ENCODE measurements around the gene TMEM109.

Gene TMEM109

DNA sequence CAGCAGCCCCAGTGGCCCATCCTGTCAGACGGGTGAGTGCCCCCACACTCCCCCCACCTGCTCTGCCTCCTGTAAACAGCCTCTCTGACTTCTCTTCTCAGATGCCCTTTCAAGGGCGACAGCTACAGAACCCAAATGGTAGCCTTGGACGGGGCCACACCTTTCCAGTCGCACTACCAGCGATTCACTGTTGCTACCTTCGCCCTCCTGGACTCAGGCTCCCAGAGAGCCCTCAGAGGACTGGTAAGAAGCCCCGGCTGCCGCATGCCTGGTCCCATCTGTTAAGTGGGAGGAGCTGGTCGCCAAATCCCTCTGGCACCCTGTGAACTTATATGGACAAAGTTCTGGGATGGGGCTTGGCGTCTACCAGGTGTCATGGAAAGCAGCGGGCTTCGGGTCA is 40.4 kb upstream of the TMEM109 start:
- TF ChIP-seq NFIC (IDR thresholded peaks at IDR 0.05) = no peak
- no peak for TF ChIP-seq ZBTB7A (IDR thresholded peaks at IDR 0.05; ENCODE audit: low read depth)

DNA sequence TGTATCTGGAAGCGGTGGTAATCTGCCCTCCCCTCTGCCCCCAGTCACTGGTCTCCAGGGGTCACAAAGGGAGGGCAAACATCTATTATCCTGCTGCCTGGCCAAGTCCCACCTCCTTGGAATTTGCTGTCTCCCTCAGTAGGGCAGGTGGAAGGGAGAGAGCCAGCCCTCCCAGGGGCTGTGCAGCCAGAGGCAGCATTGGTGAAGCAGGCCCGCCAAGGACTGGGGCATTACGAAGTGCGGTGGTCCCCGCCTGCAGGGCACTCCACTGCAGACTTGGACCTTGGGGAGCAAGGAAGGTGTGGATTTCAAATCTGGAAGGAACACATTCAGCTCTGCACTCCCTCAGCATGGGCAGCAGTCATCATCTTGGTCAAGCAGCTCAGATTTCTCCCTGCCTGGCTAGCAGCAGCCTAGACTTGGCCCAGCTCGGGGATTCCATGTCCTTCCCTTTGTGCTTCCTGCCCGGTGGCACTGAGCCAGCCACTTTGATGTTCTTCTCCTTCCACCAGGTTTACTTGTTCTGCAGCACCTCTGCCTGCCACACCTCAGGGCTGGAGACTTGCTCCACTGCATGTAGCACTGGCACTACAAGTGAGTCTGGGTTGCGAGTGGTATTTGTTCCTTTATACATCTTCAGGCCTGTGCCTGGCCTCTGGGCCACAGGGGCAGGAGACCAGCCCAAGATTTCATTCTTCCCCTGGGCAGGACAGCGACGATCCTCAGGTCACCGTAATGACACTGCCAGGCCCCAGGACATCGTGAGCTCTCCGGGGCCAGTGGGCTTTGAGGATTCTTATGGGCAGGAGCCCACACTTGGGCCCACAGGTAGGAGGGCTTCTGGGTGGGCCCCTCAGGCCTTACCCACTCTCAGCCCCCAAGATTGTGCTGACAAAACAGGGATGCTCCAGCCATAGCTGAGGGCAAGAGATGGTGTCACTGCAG is 39.3 kb upstream of the TMEM109 start:
- TF ChIP-seq NFIC (IDR thresholded peaks at IDR 0.05) (no peak), CEBPB (IDR thresholded peaks at IDR 0.05) (no peak), RAD21 (IDR thresholded peaks at IDR 0.05; ENCODE audit: low read depth) (no peak), TAF1 (IDR thresholded peaks at IDR 0.05; ENCODE audit: low read depth) (no peak), EP300 (IDR thresholded peaks at IDR 0.05; ENCODE audit: borderline replicate concordance) (no peak), TEAD4 (IDR thresholded peaks at IDR 0.05) (no peak)
- TF ChIP-seq, protein P1, sequence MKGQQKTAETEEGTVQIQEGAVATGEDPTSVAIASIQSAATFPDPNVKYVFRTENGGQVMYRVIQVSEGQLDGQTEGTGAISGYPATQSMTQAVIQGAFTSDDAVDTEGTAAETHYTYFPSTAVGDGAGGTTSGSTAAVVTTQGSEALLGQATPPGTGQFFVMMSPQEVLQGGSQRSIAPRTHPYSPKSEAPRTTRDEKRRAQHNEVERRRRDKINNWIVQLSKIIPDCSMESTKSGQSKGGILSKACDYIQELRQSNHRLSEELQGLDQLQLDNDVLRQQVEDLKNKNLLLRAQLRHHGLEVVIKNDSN (IDR thresholded peaks at IDR 0.05) = no peak

- TF ChIP-seq ZBTB7A (IDR thresholded peaks at IDR 0.05; ENCODE audit: low read depth) (no peak), TAF1 (IDR thresholded peaks at IDR 0.05; ENCODE audit: low read depth) (no peak), NFIC (IDR thresholded peaks at IDR 0.05) (no peak), YY1 (IDR thresholded peaks at IDR 0.05; ENCODE audit: low read depth) (no peak), CEBPB (IDR thresholded peaks at IDR 0.05) (no peak), TEAD4 (IDR thresholded peaks at IDR 0.05) (no peak), TCF12 (IDR thresholded peaks at IDR 0.05; ENCODE audit: low read depth) (no peak), REST (IDR thresholded peaks at IDR 0.05; ENCODE audit: low read depth) (no peak), EGR1 (IDR thresholded peaks at IDR 0.05) (no peak), EP300 (IDR thresholded peaks at IDR 0.05; ENCODE audit: borderline replicate concordance) (no peak), MAX (IDR thresholded peaks at IDR 0.05) (no peak)
- TF ChIP-seq, protein P1 (IDR thresholded peaks at IDR 0.05) = no peak
Observed at GRCh38 chr11:60875366-60876167, 38.4 kb upstream of the TMEM109 start.

- TF ChIP-seq RAD21 (IDR thresholded peaks at IDR 0.05; ENCODE audit: low read depth) = no peak
- no peak for TF ChIP-seq YY1 (IDR thresholded peaks at IDR 0.05; ENCODE audit: low read depth)
- no peak for TF ChIP-seq TAF1 (IDR thresholded peaks at IDR 0.05; ENCODE audit: low read depth)
- no peak for TF ChIP-seq EGR1 (IDR thresholded peaks at IDR 0.05)
- TF ChIP-seq CEBPB (IDR thresholded peaks at IDR 0.05) = no peak
Observed at GRCh38 chr11:60876168-60876485, 37.8 kb upstream of the TMEM109 start.

GRCh38 chr11:60878245-60879101 is 35.5 kb upstream of the TMEM109 start:
- no peak for TF ChIP-seq TEAD4 (IDR thresholded peaks at IDR 0.05)
- TF ChIP-seq MAX (IDR thresholded peaks at IDR 0.05) = no peak
- no peak for TF ChIP-seq YY1 (IDR thresholded peaks at IDR 0.05; ENCODE audit: low read depth)
- no peak for TF ChIP-seq CREB1 (IDR thresholded peaks at IDR 0.05; ENCODE audit: low read depth)
- TF ChIP-seq EP300 (IDR thresholded peaks at IDR 0.05; ENCODE audit: borderline replicate concordance) = no peak
- no peak for TF ChIP-seq REST (IDR thresholded peaks at IDR 0.05; ENCODE audit: low read depth)
- TF ChIP-seq, protein P1 (IDR thresholded peaks at IDR 0.05) = no peak
- TF ChIP-seq TAF1 (IDR thresholded peaks at IDR 0.05; ENCODE audit: low read depth) = no peak
- TF ChIP-seq TCF12 (IDR thresholded peaks at IDR 0.05; ENCODE audit: low read depth) = no peak
- no peak for TF ChIP-seq FOXM1 (IDR thresholded peaks at IDR 0.05; ENCODE audit: borderline replicate concordance, low read depth)
- no peak for TF ChIP-seq CEBPB (IDR thresholded peaks at IDR 0.05)
- no peak for TF ChIP-seq EGR1 (IDR thresholded peaks at IDR 0.05)
- TF ChIP-seq NFIC (IDR thresholded peaks at IDR 0.05) = no peak
- no peak for TF ChIP-seq RAD21 (IDR thresholded peaks at IDR 0.05; ENCODE audit: low read depth)
- TF ChIP-seq ZBTB7A (IDR thresholded peaks at IDR 0.05; ENCODE audit: low read depth) = no peak
